Heart right ventricle (tissue), 16 donors: ENCODE measurements around the gene TTLL8. TPM values are rescaled to one million over a fixed set of nuclear protein-coding genes. Genes with fewer than 3 reads are reported as not detected.
A peak's percentile ranks its signal among the peaks of the same experiment; 100 is the strongest.

Experiments
- ATAC-seq, 8 donors: fragments of 200-7000 bp; cut with Tn5 transposase; one replicate each; pipeline ENCODE4 v1.9.1; 2020; ENCODE audit warnings: mild to moderate bottlenecking in 8 of 8, moderate library complexity in 8 of 8, moderate number of reproducible peaks in 1 of 8
- DNase-seq, 2 donors: peaks; one replicate each; pipeline ENCODE4 v3.0.0-alpha.2; 2020
- H3K27ac ChIP-seq, 10 donors: fragments of 200-600 bp; sonication (generic) in 2 of 10; one replicate each; pipeline versions ENCODE4 v1.5.0 to v1.8.0; 2020 to 2022; ENCODE audit warnings: mild to moderate bottlenecking in 3 of 10
- H3K27me3 ChIP-seq, 7 donors: fragments of 200-600 bp; one replicate each; pipeline ENCODE4 v1.8.0; 2021 to 2022; ENCODE audit warnings: mild to moderate bottlenecking in 2 of 7
- H3K36me3 ChIP-seq, 9 donors: fragments of 200-600 bp; sonication (generic) in 1 of 9; one replicate each; pipeline versions ENCODE4 v1.5.0 to v1.8.0; 2020 to 2022; ENCODE audit warnings: mild to moderate bottlenecking in 2 of 9
- H3K4me1 ChIP-seq, 9 donors: fragments of 200-600 bp; sonication (generic) in 1 of 9; one replicate each; pipeline versions ENCODE4 v1.5.0 to v1.8.0; 2020 to 2022; ENCODE audit warnings: mild to moderate bottlenecking in 4 of 9
- H3K4me3 ChIP-seq, 10 donors: fragments of 200-600 bp; sonication (generic) in 2 of 10; one replicate each; pipeline versions ENCODE4 v1.5.0 to v1.8.0; 2020 to 2022; ENCODE audit warnings: mild to moderate bottlenecking in 7 of 10, moderate library complexity in 2 of 10
- H3K9me3 ChIP-seq, 11 donors: fragments of 200-600 bp in 10 of 11; sonication (generic) in 2 of 11; one replicate each; pipeline versions ENCODE4 v1.5.0 to v1.8.0; 2013 to 2022; ENCODE audit warnings: mild to moderate bottlenecking in 2 of 11, control low read depth in 1 of 11, moderate library complexity in 1 of 11
- WGBS, 2 donors: extraction: QIAGEN DNeasy Blood & Tissue Kit; methylation state at CpG; one replicate each; pipeline ENCODE4 v1.1.7; 2013; ENCODE audit warnings: inconsistent platforms in 1 of 2; 5-methylcytosine and 5-hydroxymethylcytosine counted together
- intact Hi-C, 10 donors: fragments of 100-400 bp; cut with DNase I; formaldehyde crosslinking; loops; one replicate each; pipeline versions ENCODE4 v1.11.1 to v1.14.2; 2022
- polyA plus RNA-seq, 2 donors: library from polyadenylated mRNA; stranded (reverse); fragments of 200-250 nt; gene quantifications; one replicate each; pipeline ENCODE4 v1.2.3, GENCODE V29; 2013
- total RNA-seq, 10 donors: library from RNA; stranded (reverse); fragmentation: NEBNext Ultra II Directional in 3 of 10; extraction: Animal tissue kit (Norgen Biotek cat#: 25700) in 3 of 10; gene quantifications; one replicate each; pipeline versions ENCODE4 v1.2.1 to v1.2.4, GENCODE V29; 2021 to 2023
- TF ChIP-seq, protein P1 (sequence below), 9 donors: fragments of 200-600 bp; sonication (generic) in 2 of 9; IDR thresholded peaks; one replicate each; pipeline versions ENCODE4 v1.5.0 to v1.8.0; 2021 to 2022; ENCODE audit warnings: antibody characterized with exemption in 9 of 9, mild to moderate bottlenecking in 5 of 9, moderate library complexity in 1 of 9
- donor health status: Arrhythmogenic right ventricular cardiomyopathy.
- donor health status: ischemic (EF 13 %, LVEDD 7.1; RV severe dilation, severe dysfunction).
- donor health status: healthy with polysubstance abuse.
- donor health status: DM: no; HTN: yes; CAD: no.
- donor health status: DM: no; HTN: no; CAD: no.
- donor health status: ischemic (EF 25% LVEDD 6.9; RV normal size, moderate dysfunction).
- donor health status: ischemic (EF 25% LVEDD 5.7; RV mildly dilated, moderate dysfunction).
- donor health status: healthy.
- donor health status: DM: yes; HTN: yes; CAD: no.
- donor health status: Ischemic cardiomyopathy.
- donor health status: ischemic (EF 35%, LVEDD 5.7; RV mildly dilated, moderate dysfunction).
- donor health status: nonischemic (EF 11% LVEDD 7.7; RV severe dilation, severe dysfunction).
- donor health status: DM: yes; HTN: yes; CAD: no.
- donor health status: PGD.
- donor health status: ischemic (EF 29% LVEDD 5.4; RV normal size, mild dysfunction).
- donor health status: nonischemic (EF 23%, LVEDD 6.1; RV moderate dilation, normal function).

TTLL8 gene
- total and polyA plus RNA-seq, 12 donors = not detected

DNA sequence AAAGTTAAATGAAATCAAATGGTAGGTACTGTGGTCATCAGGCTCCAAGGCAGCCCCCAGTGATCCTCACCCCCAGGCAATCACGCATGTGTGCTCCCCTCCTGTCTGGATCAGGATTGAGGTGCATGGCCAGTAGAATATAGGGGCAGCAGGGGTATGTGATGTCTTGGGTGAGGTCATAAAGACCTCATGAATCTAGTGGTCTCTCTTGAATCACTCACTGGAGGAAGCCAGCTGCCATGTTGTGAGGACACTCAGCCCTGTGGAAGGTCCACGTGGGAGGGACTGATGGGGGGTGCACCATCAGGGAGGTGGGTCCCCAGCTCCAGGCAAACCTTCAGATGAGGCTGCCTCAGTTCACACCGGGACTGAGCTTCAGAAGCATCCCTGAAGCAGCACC is 38.8 kb downstream of the TTLL8 start:
- Histone ChIP-seq H3K4me3 (no peak overlapping the region), H3K36me3 (no peaks in the 10 kb centered on the region), H3K27me3 (peaks cover 12 to 56% (median 44%) of the 10 kb centered on the region in 7 donors), H3K9me3 (no peaks in the 10 kb centered on the region), H3K4me1 (peaks cover 0 to 7% (median 6%) of the 10 kb centered on the region in 9 donors), H3K27ac (peak overlapping the region in 1 of 10 donors; percentile 27)
- DNase-seq (no peak), ATAC-seq (no peak)
- intact Hi-C loops = no loop called here
- TF ChIP-seq, protein P1, sequence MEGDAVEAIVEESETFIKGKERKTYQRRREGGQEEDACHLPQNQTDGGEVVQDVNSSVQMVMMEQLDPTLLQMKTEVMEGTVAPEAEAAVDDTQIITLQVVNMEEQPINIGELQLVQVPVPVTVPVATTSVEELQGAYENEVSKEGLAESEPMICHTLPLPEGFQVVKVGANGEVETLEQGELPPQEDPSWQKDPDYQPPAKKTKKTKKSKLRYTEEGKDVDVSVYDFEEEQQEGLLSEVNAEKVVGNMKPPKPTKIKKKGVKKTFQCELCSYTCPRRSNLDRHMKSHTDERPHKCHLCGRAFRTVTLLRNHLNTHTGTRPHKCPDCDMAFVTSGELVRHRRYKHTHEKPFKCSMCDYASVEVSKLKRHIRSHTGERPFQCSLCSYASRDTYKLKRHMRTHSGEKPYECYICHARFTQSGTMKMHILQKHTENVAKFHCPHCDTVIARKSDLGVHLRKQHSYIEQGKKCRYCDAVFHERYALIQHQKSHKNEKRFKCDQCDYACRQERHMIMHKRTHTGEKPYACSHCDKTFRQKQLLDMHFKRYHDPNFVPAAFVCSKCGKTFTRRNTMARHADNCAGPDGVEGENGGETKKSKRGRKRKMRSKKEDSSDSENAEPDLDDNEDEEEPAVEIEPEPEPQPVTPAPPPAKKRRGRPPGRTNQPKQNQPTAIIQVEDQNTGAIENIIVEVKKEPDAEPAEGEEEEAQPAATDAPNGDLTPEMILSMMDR (IDR thresholded peaks at IDR 0.05) = no peak
- 50 to 64% methylated on average over 3 of the region's 3 CpGs for WGBS, 2 donors

DNA sequence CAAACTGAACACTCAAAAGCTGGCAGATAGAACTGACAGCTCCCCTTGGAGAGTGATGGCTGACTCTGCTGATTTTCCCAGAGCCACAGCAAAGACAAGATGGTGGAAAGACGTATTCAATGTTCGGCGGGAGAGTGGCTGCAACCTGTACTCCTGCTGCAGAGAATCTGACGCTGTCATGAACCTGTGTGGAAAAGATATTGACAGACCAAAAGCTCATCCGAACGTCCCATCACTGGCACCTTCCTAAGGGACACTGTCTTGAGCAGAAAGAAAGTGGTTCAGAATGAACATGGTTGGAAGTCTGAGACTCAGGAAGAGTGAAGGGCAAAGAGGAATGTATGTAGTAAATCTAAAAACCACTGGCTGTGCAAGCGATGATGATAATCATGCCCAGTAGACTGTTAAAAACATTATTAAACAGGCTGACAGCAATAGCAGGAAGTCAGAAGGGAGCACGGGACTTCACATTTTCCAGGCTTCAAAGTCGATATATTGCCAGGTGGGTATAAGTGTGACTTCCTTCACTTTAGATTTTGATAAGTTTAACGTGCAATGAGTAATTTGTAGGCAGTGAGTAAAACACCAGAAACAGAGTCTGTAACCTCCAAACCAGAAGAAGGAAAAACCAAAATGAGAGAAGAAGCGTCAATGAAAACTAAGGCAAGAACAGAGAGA is 39.4 kb downstream of the TTLL8 start:
- WGBS, 2 donors = 66 to 75% methylated on average over 11 of the region's 11 CpGs
- H3K27ac ChIP-seq = peak overlapping the region in 1 of 10 donors; percentile 66

DNA sequence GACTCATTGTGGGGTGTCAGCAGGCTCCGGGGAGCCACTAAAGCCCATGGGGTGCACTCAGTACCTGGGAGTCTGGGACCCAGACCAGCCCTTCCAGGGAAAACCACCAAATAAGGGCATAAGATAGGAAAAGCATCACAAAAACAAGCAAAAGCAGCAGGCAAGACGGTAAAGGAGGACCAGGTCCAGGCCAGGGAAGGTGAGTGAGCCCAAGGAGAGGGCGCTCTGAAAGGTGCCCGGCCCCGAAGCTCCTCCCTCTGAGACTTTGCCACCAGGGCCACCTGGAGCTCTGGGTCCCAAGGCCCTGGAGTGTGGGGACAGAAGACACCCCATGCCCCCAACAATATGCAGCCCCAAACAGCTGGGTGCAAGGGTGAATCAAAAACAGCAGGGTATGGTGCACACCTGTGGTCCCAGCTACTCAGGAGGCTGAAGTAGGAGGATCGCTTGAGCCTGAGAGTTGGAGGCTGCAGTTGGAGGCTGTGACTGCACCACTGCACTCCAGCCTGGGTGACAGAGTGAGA is 40.3 kb downstream of the TTLL8 start:
- no peak for DNase-seq
- no peaks in the 10 kb centered on the region for H3K9me3 ChIP-seq
- ATAC-seq = no peak
- intact Hi-C loops = no loop called here
- H3K4me1 ChIP-seq = peaks cover 0 to 10% (median 6%) of the 10 kb centered on the region in 9 donors
- no peaks in the 10 kb centered on the region for H3K36me3 ChIP-seq
- peak overlapping the region in 1 of 10 donors; percentile 56 for H3K27ac ChIP-seq
- peaks cover 16 to 60% (median 54%) of the 10 kb centered on the region in 7 donors for H3K27me3 ChIP-seq
- TF ChIP-seq, protein P1 (IDR thresholded peaks at IDR 0.05) = no peak
- H3K4me3 ChIP-seq = no peak overlapping the region
- 87 to 93% methylated on average over 6 of the region's 6 CpGs for WGBS, 2 donors

More for the DNA sequence above, 39.4 kb downstream of the TTLL8 start:
- Histone ChIP-seq H3K9me3 (no peaks in the 10 kb centered on the region), H3K36me3 (no peaks in the 10 kb centered on the region), H3K27me3 (peaks cover 16 to 56% (median 50%) of the 10 kb centered on the region in 7 donors), H3K4me3 (no peak overlapping the region), H3K4me1 (peaks cover 0 to 10% (median 6%) of the 10 kb centered on the region in 9 donors)
- no peak for DNase-seq
- TF ChIP-seq, protein P1 (IDR thresholded peaks at IDR 0.05) = no peak
- ATAC-seq = no peak
- intact Hi-C loops = no loop called here

DNA sequence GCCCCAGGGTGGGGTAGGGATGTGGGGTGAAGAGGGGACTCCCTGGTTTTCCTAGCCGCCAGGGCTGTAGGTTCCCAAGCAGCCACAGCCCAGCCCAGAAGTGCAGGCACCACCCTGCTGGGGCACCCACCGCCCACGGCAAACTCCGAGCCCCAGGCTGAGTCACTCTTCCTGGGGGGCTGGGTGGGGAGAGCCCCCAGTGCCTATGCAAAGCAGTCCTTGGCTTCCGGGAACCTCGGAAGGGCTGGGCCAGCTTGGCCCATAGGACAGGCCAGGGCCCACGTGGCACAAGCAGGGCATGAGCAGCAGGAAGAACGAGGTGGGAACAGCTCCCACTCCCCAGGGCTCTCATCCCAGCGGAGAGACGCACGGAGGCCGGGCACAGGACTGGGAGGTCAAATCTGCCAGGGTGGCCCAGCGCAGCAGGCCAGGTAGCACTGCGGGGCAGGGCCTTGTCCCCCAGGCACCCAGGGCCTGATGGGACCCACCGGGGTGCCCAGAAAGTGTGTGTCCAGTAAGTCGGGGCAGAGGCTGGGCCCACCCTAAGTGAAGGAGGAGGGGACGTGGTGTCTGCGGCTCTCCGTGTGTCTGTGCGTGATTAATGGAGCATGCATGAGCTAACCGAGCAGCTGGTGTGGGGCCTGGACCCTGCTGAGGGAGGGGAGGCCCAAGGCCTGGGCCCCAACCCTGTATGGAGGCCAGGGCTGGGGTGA is 41.0 kb downstream of the TTLL8 start:
- Histone ChIP-seq H3K36me3 (no peaks in the 10 kb centered on the region), H3K9me3 (no peaks in the 10 kb centered on the region), H3K27me3 (peaks cover 19 to 66% (median 59%) of the 10 kb centered on the region in 7 donors), H3K4me3 (no peak overlapping the region), H3K4me1 (peaks cover 0 to 10% (median 6%) of the 10 kb centered on the region in 9 donors), H3K27ac (peak overlapping the region in 1 of 10 donors; percentile 56)
- intact Hi-C loops = no loop called here
- DNase-seq = no peak
- TF ChIP-seq, protein P1 (IDR thresholded peaks at IDR 0.05) = no peak
- WGBS, 2 donors = 77 to 81% methylated on average over 21 of the region's 21 CpGs
- ATAC-seq = peak in 1 of 8 donors; percentile 36
